HUES64 (cell line): ENCODE measurements around the gene FTO.

ENCODE experiments used
- H3K27ac ChIP-seq: 2 replicates; pipeline ENCODE4 v1.7.0; 2013; ENCODE audit warnings: low read depth, low read length, inconsistent platforms
- H3K27me3 ChIP-seq: 2 replicates; pipeline ENCODE4 v1.6.1; 2013; ENCODE audit warnings: mild to moderate bottlenecking, low read length; ENCODE audit not compliant: insufficient read depth
- H3K36me3 ChIP-seq: 2 replicates; pipeline ENCODE4 v1.6.1; 2013; ENCODE audit warnings: mild to moderate bottlenecking, low read length; ENCODE audit not compliant: insufficient read depth
- H3K4me1 ChIP-seq: 2 replicates; pipeline ENCODE4 v1.6.1; 2013; ENCODE audit warnings: mild to moderate bottlenecking, low read length, moderate library complexity; ENCODE audit not compliant: insufficient read depth
- H3K4me3 ChIP-seq: 2 replicates; pipeline ENCODE4 v1.5.1; 2013; ENCODE audit warnings: mild to moderate bottlenecking, low read length, moderate library complexity
- H3K9ac ChIP-seq: 2 replicates; pipeline ENCODE4 v1.6.1; 2013; ENCODE audit warnings: mild to moderate bottlenecking, low read depth, low read length
- H3K9me3 ChIP-seq: 2 replicates; pipeline ENCODE4 v1.6.1; 2013; ENCODE audit warnings: low read depth, low read length; ENCODE audit not compliant: insufficient read depth
- WGBS: fragments of 150-250, 120-280 bp; methylation state at CpG from one replicate; pipeline ENCODE4 v1.1.7; 2013; ENCODE audit warnings: missing lambda C conversion rate; 5-methylcytosine and 5-hydroxymethylcytosine counted together

The FTO gene

GRCh38 chr16:53953336-53953735 lies 249.4 kb downstream of the FTO start:
- H3K9ac ChIP-seq = no peak overlapping the region
- no peaks in the 10 kb centered on the region for H3K9me3 ChIP-seq
- WGBS = 84% methylated on average over 2 of the region's 2 CpGs
- no peaks in the 10 kb centered on the region for H3K4me1 ChIP-seq
- no peaks in the 10 kb centered on the region for H3K27me3 ChIP-seq
- no peak overlapping the region for H3K4me3 ChIP-seq
- no peaks in the 10 kb centered on the region for H3K36me3 ChIP-seq
- H3K27ac ChIP-seq = no peak overlapping the region

DNA sequence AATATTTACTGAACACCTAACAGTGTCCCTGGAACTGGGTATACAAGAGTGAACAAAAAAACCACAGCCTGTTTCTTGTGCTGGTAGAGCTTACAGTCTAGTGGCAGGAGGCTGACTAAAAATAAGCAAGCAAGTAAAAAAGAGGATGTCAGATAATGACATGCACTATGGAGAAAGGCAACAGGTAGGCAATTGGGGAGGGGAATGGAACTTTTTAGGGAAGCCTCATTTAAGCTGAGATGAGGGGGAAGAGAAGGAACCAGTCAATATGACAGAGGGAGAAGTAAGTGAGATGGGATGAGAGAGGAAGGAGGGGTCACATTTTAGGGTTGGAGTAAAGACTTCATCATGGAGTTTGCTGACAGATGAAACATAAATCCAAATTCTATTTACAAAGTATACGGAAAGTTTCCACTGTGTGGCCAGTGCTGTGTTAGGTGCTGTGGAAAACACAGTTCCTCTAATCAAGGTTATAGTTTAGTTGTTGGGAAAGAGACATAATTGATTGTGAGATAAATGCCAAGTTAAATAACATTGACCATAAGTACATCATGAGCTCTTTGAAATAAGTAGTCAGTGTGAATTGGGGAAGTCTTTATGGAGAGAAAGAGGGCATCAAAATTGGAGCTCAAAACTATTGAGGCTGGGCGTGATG lies 251.4 kb downstream of the FTO start:
- no peaks in the 10 kb centered on the region for H3K4me1 ChIP-seq
- H3K27ac ChIP-seq = no peak overlapping the region
- no peak overlapping the region for H3K9ac ChIP-seq
- no peak overlapping the region for H3K4me3 ChIP-seq
- H3K36me3 ChIP-seq = no peaks in the 10 kb centered on the region
- WGBS = 90% methylated on average over 2 of the region's 2 CpGs
- no peaks in the 10 kb centered on the region for H3K27me3 ChIP-seq
- H3K9me3 ChIP-seq = no peaks in the 10 kb centered on the region

DNA sequence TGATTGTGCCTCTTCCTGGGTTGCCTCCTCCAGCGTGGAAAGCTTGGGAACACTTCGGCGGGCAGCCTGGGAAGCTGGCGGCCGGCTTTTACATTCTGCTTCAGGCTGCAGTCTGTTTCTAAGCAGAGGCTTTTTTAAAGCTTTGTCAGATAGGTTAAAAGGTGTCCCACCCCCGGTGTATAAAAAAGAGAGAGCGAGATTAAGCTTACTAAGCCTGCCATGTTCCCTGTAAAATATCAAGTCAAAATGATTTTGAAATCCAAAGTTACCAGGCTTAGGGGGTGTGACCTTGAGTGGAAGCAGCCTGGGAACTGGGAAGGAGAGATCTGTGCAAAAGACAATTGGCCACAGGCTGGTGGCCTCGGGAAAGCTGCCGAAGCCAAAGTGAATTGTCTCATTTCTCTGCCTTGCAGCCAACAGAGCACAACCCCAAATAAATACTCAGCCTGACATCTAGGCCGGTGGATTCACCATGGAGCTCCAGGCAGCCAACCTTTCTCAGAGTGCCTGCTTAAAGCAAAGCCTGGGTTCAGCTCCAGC lies 254.5 kb downstream of the FTO start:
- H3K36me3 ChIP-seq = no peaks in the 10 kb centered on the region
- no peak overlapping the region for H3K27ac ChIP-seq
- WGBS = 90% methylated on average over 10 of the region's 10 CpGs
- no peaks in the 10 kb centered on the region for H3K27me3 ChIP-seq
- H3K9ac ChIP-seq = no peak overlapping the region
- H3K9me3 ChIP-seq = no peaks in the 10 kb centered on the region
- H3K4me3 ChIP-seq = no peak overlapping the region
- no peaks in the 10 kb centered on the region for H3K4me1 ChIP-seq

DNA sequence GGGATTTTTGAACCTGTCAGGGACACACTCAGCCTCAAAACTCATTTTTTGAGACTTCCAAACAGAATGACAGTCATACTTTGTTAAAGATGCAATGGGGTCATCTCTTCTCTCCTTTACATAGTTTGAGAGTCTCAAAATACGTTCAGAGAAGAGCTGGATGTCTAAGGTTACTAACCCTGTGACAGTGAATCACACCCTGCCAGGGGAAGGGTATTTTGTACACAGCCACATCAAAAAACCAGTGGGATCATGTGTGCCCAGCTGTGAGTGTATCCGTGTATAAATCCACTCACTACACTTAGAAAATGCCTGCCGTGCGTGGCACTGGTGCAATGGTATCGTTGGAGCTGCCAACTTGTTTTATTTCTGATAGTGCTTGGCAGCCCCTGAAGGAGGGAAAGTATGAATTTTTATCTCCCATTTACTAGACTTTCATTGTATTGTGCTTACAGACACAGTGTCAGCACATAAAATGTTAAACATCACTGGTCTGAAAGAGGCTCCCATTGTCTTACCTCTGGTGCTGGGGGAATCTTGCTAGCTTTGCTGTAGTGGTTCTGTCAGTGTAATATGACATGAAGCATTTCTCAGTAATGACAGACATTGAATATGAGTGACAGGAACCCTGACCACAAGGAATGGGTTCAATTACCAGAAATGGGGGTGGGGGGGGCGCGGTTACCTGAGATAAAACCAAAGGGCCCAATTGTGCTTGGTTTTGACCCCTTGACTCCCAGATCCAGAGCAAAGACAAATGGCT lies 256.3 kb downstream of the FTO start:
- no peaks in the 10 kb centered on the region for H3K4me1 ChIP-seq
- WGBS = 88% methylated on average over 6 of the region's 7 CpGs
- H3K9ac ChIP-seq = no peak overlapping the region
- H3K4me3 ChIP-seq = no peak overlapping the region
- no peaks in the 10 kb centered on the region for H3K36me3 ChIP-seq
- H3K27me3 ChIP-seq = no peaks in the 10 kb centered on the region
- H3K27ac ChIP-seq = no peak overlapping the region
- H3K9me3 ChIP-seq = no peaks in the 10 kb centered on the region

DNA sequence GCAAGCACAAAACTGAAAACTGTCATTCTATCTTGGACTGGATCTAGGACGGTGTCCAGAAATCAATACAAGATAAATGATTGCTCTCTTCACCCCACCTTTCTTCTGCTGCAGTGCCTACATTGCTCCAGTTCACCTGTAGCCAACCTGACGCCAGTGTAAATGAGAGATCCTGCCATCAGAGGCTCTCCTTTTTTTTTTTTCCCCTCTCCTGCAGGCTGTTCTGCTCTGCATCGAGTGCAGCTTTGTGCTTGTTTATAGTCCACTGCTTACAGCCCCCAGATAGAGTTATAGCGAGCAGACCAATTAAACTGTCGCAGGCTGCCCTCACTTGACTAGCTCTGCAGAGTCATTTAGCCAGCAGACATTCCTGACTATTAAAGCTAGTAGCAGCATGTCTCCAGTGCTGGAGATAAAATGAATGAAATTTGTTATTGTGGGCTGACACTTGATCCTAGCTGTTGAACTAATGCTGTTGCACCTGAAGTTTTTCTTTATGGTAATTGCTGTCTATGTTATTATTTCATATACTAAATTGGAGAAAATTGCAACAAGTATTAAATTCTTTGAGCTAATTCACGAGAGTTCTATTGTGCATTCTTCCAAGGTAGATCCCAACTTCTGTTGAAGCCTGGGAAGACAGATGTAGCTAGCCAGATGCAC lies 257.1 kb downstream of the FTO start:
- no peak overlapping the region for H3K27ac ChIP-seq
- H3K4me3 ChIP-seq = no peak overlapping the region
- 92% methylated on average over 6 of the region's 6 CpGs for WGBS
- no peaks in the 10 kb centered on the region for H3K9me3 ChIP-seq
- H3K27me3 ChIP-seq = no peaks in the 10 kb centered on the region
- H3K36me3 ChIP-seq = no peaks in the 10 kb centered on the region
- no peak overlapping the region for H3K9ac ChIP-seq
- H3K4me1 ChIP-seq = no peaks in the 10 kb centered on the region

DNA sequence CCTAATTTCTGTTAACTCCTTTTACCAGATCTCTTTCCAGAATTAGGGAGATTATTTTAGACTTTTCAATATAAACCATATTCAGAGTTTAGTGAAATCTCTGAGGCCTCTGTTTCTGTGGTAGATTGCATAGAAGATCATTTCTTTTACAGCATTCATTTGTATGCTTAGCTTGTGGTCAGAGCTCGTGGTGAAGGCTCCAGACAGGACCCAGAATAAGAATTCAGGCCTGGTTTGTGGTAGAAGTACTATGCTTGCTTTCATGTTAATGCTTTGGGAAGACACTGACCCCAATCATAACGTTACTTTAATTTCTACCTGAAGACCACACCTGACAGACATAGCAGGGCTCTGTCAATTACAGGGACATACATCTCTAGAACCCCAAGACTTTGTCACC lies 258.1 kb downstream of the FTO start:
- Histone ChIP-seq H3K4me3 (no peak overlapping the region), H3K9me3 (no peaks in the 10 kb centered on the region), H3K27ac (no peak overlapping the region), H3K36me3 (no peaks in the 10 kb centered on the region), H3K4me1 (no peaks in the 10 kb centered on the region), H3K9ac (no peak overlapping the region), H3K27me3 (no peaks in the 10 kb centered on the region)
- WGBS = 90% methylated on average over 2 of the region's 2 CpGs

- H3K27ac ChIP-seq = no peak overlapping the region
Observed at GRCh38 chr16:53964145-53964790, 260.3 kb downstream of the FTO start.

GRCh38 chr16:53966821-53967571 lies 263.0 kb downstream of the FTO start:
- WGBS = 86% methylated on average over 12 of the region's 14 CpGs
- H3K4me1 ChIP-seq = peaks cover 10% of the 10 kb centered on the region; the same call in 1 of the 2 replicates
- H3K27me3 ChIP-seq = no peaks in the 10 kb centered on the region
- H3K9ac ChIP-seq = no peak overlapping the region
- no peak overlapping the region for H3K4me3 ChIP-seq
- H3K36me3 ChIP-seq = no peaks in the 10 kb centered on the region
- no peak overlapping the region for H3K27ac ChIP-seq
- no peaks in the 10 kb centered on the region for H3K9me3 ChIP-seq

More at GRCh38 chr16:53964145-53964790, 260.3 kb downstream of the FTO start:
- Histone ChIP-seq H3K4me1 (peaks cover 10% of the 10 kb centered on the region; the same call in 1 of the 2 replicates), H3K9me3 (no peaks in the 10 kb centered on the region), H3K4me3 (no peak overlapping the region), H3K36me3 (no peaks in the 10 kb centered on the region), H3K9ac (no peak overlapping the region), H3K27me3 (no peaks in the 10 kb centered on the region)

DNA sequence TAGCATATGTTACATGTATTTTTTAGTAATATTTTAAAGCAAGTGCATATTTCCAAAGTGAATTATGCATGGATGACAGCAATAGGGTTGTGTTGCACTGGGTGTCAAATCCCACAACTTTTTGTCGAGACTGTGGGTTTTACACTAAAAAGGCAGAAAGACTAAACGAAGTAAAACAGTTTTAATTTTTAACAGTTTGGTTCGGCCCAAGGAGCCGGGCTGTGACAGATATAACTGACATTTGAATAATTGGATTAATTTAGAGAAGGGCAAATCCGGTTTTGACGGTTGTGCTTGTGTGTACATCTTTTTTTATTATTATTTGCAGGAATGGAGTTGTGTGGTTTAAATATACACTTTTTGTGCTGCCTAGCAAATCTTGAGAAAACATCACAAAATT lies 263.6 kb downstream of the FTO start:
- Histone ChIP-seq H3K4me3 (no peak overlapping the region), H3K27me3 (no peaks in the 10 kb centered on the region), H3K4me1 (peaks cover 10% of the 10 kb centered on the region; the same call in 1 of the 2 replicates), H3K27ac (no peak overlapping the region), H3K9ac (no peak overlapping the region), H3K36me3 (no peaks in the 10 kb centered on the region), H3K9me3 (no peaks in the 10 kb centered on the region)
- 95% methylated on average over 6 of the region's 6 CpGs for WGBS

DNA sequence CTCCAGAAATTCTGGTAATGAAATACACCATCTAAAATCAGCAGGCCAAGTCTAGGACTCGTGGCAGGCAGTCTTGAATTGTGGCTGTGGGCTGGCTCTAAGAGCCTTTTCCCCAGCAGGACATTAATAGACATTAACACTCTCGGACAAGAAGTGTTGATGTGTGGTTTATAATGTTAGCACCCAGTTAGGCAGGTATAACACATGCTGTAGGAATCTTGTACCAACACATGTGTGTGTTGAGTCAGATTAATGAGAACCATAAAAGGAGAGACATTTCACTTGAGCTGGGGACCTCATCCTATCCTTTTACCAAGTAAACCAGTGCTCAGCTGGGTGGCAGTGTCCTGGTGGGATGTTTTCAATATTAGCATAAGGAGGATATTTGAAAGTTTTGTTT lies 264.5 kb downstream of the FTO start:
- Histone ChIP-seq H3K4me1 (peaks cover 10% of the 10 kb centered on the region; the same call in 1 of the 2 replicates), H3K9me3 (no peaks in the 10 kb centered on the region), H3K9ac (no peak overlapping the region), H3K36me3 (no peaks in the 10 kb centered on the region), H3K4me3 (no peak overlapping the region), H3K27me3 (no peaks in the 10 kb centered on the region), H3K27ac (no peak overlapping the region)
- WGBS = 80% methylated on average over 2 of the region's 2 CpGs
